WERI-Rb-1 (cell line): Measurements from ENCODE around the gene ENTPD1.
"Not testable (repeated sequence)": the region's sequence is repeated elsewhere in the genome, so short reads cannot be mapped to it uniquely, and the experiment has no call there.

ENCODE experiments used
- DNase-seq: peaks from one replicate; pipeline ENCODE4 v3.0.0-alpha.2; 2020
- H3K27ac ChIP-seq: fragments of 250-450 bp; sonication (Bioruptor Pico); 2 replicates; pipeline ENCODE4 v1.5.1; 2020; ENCODE audit warnings: mild to moderate bottlenecking, moderate library complexity
- H3K27me3 ChIP-seq: fragments of 250-450 bp; sonication (Bioruptor Pico); 2 replicates; pipeline ENCODE4 v1.5.1; 2021; ENCODE audit warnings: mild to moderate bottlenecking, low read depth, moderate library complexity; ENCODE audit not compliant: insufficient read depth, severe bottlenecking
- H3K36me3 ChIP-seq: fragments of 250-450 bp; sonication (Bioruptor Pico); 2 replicates; pipeline ENCODE4 v1.5.1; 2020; ENCODE audit warnings: mild to moderate bottlenecking, moderate library complexity
- H3K4me3 ChIP-seq: 2 replicates; pipeline ENCODE4 v1.5.1; 2011; ENCODE audit warnings: low read depth, mild to moderate bottlenecking, control low read depth, low read length
- H3K9me3 ChIP-seq: fragments of 250-450 bp; sonication (Bioruptor Pico); 2 replicates; pipeline ENCODE4 v1.5.1; 2021; ENCODE audit warnings: mild to moderate bottlenecking, moderate library complexity; ENCODE audit not compliant: severe bottlenecking
- CTCF ChIP-seq: IDR thresholded peaks from 2 replicates; pipeline ENCODE4 v1.5.1; 2011; ENCODE audit warnings: low read depth, mild to moderate bottlenecking, control low read depth, inconsistent platforms, low read length

ENTPD1 gene

GRCh38 chr10:95716866-95717265 is 39.1 kb upstream of the ENTPD1 start:
- no peak for DNase-seq
- Histone ChIP-seq H3K27me3 (no peaks in the 10 kb centered on the region), H3K36me3 (no peaks in the 10 kb centered on the region), H3K27ac (no peak overlapping the region), H3K9me3 (no peaks in the 10 kb centered on the region), H3K4me3 (no peak overlapping the region)
- TF ChIP-seq CTCF, result no peak

- H3K4me3 ChIP-seq, H3K27ac ChIP-seq, H3K9me3 ChIP-seq, H3K27me3 ChIP-seq, H3K36me3 ChIP-seq, DNase-seq: not testable (repeated sequence)
These were observed 35.2 kb upstream of the ENTPD1 start for GRCh38 chr10:95720745-95721144.

- not testable (repeated sequence) for DNase-seq, H3K36me3 ChIP-seq, H3K27ac ChIP-seq, H3K9me3 ChIP-seq, H3K27me3 ChIP-seq, H3K4me3 ChIP-seq
These were observed 33.5 kb upstream of the ENTPD1 start for GRCh38 chr10:95722496-95722895.

- H3K36me3 ChIP-seq, result no peaks in the 10 kb centered on the region
- no peak for DNase-seq
- no peak overlapping the region for H3K27ac ChIP-seq
These were observed 27.4 kb upstream of the ENTPD1 start for GRCh38 chr10:95728526-95728925.

GRCh38 chr10:95729323-95730055 is 26.5 kb upstream of the ENTPD1 start:
- Histone ChIP-seq H3K4me3 (no peak overlapping the region), H3K27me3 (no peaks in the 10 kb centered on the region), H3K27ac (no peak overlapping the region), H3K9me3 (peaks cover 11% of the 10 kb centered on the region), H3K36me3 (no peaks in the 10 kb centered on the region)
- TF ChIP-seq CTCF, result no peak
- DNase-seq, result no peak

More at GRCh38 chr10:95728526-95728925, 27.4 kb upstream of the ENTPD1 start:
- Histone ChIP-seq H3K4me3 (no peak overlapping the region), H3K9me3 (peaks cover 11% of the 10 kb centered on the region), H3K27me3 (no peaks in the 10 kb centered on the region)
- no peak for TF ChIP-seq CTCF

GRCh38 chr10:95730233-95730632 is 25.7 kb upstream of the ENTPD1 start:
- Histone ChIP-seq H3K36me3 (no peaks in the 10 kb centered on the region), H3K27me3 (no peaks in the 10 kb centered on the region), H3K4me3 (no peak overlapping the region), H3K27ac (no peak overlapping the region), H3K9me3 (peaks cover 11% of the 10 kb centered on the region)
- no peak for TF ChIP-seq CTCF
- DNase-seq, result no peak

- DNase-seq, H3K36me3 ChIP-seq, H3K27ac ChIP-seq, H3K27me3 ChIP-seq, H3K4me3 ChIP-seq: not testable (repeated sequence)
- H3K9me3 ChIP-seq, result peaks cover 11% of the 10 kb centered on the region
These were observed 23.1 kb upstream of the ENTPD1 start for GRCh38 chr10:95732907-95733306.
